ENCODE data around the gene MRM2.
A peak's percentile ranks its signal among the peaks of the same experiment; 100 is the strongest.

Gene MRM2

DNA sequence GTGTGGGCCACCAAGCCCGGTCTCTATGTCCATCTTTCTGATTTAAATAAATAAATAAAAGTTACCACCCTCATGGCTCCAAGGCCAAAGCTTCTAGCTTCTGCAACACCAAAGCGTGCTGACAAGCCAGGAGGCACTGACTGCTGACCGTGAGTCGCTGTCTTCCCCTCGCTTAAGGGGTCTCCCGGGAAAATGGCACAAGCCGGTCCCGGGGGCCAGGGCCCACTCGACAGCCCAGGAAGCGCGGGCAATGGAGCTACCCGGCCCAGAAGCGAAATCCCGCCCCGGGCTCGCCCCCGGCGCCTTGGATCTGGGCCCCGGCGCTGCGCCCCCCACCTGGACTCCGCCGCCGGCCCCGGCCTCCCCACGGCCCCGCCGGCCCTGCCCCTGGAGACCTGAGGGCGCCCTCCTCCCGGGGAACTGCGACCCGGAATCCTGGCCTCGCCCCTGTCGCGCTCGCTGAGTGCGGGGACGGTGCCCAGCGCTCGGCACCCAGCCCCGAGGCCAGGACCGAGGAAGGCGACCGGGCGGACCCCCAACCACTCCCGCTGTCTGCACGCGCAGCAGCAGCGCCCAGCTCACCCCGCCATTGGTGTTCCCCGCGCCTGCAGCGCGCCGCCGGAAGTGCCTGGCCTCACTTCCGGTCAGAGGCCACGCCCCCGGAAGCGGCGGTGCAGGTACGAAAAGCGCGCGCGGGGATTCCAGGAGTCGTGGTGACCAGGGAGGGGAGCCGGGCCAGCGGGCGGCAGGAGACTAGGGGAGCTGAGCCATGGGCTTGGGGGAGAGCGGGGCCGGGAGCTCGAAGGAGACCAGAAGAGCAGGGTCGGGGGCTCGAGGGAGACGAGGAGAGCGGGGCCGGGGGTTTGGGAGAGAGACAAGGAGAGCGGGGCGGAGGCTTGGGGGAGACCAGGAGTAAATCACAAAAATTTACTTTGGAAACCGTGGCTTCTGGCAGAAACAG, at the start of gene MRM2, which contains the start of gene NUDT1:
Gene MRM2 (minus strand): TSS at position 626 of the 961 bp plus-strand sequence. CDS start 36 bp downstream, at position 590.
Gene NUDT1 (plus strand): TSS at position 647 of the 961 bp plus-strand sequence. CDS start 2,349 bp downstream, outside the sequence.
- Histone ChIP-seq H3K9ac (ENCODE audit: low read depth, low read length) (peak within 1 kb of the TSS; percentile 88), H3K36me3 (ENCODE audit: control insufficient read depth, insufficient read depth, low read length) (peaks cover 27% of the 10 kb centered on the region), H3K4me1 (ENCODE audit: control insufficient read depth, insufficient read depth, low read length) (peaks cover 5% of the 10 kb centered on the region)

DNA sequence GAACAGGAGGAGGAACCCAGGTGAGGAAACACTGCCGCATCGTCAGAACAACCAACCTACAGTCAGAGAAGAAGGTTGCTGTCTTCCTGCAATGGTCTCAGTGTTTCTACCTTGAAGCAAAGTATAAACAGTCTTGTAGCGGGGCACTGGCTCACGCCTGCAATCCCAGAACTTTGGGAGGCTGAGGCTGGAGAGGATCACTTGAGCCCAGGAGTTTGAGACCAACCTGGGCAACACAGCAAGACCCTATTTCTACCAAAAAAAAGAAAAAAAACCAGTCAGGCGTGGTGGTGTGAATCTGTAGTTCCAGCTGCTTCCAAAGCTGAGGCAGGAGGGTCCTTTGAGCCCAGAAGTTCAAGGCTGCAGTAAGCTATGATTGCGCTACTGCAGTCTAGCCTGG, 48.9 kb upstream of the MRM2 start:
- Histone ChIP-seq H3K36me3 (ENCODE audit: control insufficient read depth, insufficient read depth, low read length) (no peaks in the 10 kb centered on the region), H3K4me1 (ENCODE audit: control insufficient read depth, insufficient read depth, low read length) (no peaks in the 10 kb centered on the region), H3K9ac (ENCODE audit: low read depth, low read length) (no peak overlapping the region), H3K4me3 (ENCODE audit: low read depth, low read length) (no peak overlapping the region), H3K9me3 (ENCODE audit: control insufficient read depth, insufficient read depth, low read length) (no peaks in the 10 kb centered on the region), H3K27me3 (ENCODE audit: control insufficient read depth, insufficient read depth, low read length) (no peaks in the 10 kb centered on the region)

More for the DNA sequence above, at the start of gene MRM2, which contains the start of gene NUDT1:
- no peaks in the 10 kb centered on the region for H3K27me3 ChIP-seq (ENCODE audit: control insufficient read depth, insufficient read depth, low read length)
- peak within 1 kb of the TSS; percentile 67 for H3K4me3 ChIP-seq (ENCODE audit: low read depth, low read length)
- no peaks in the 10 kb centered on the region for H3K9me3 ChIP-seq (ENCODE audit: control insufficient read depth, insufficient read depth, low read length)

DNA sequence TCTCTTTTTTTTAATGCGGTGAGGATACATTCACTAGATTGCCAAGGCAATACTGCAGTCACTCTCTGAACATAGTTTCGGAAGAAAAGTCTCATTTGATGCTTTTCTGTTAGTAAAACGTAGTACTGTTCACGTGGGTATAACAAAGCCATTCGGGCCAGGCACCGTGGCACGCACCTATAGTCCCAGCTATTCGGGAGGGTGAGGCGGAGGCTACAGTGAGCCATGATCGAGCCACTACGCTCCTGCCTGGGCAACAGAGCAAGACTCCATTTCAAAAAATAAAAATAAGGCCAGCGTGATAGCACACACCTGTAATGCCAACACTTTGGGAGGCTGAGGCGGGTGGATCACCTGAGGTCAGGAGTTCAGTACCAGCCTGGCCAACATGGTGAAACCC, 47.6 kb upstream of the MRM2 start:
- H3K4me3 ChIP-seq (ENCODE audit: low read depth, low read length) = no peak overlapping the region
- no peak overlapping the region for H3K9ac ChIP-seq (ENCODE audit: low read depth, low read length)
- no peaks in the 10 kb centered on the region for H3K4me1 ChIP-seq (ENCODE audit: control insufficient read depth, insufficient read depth, low read length)

DNA sequence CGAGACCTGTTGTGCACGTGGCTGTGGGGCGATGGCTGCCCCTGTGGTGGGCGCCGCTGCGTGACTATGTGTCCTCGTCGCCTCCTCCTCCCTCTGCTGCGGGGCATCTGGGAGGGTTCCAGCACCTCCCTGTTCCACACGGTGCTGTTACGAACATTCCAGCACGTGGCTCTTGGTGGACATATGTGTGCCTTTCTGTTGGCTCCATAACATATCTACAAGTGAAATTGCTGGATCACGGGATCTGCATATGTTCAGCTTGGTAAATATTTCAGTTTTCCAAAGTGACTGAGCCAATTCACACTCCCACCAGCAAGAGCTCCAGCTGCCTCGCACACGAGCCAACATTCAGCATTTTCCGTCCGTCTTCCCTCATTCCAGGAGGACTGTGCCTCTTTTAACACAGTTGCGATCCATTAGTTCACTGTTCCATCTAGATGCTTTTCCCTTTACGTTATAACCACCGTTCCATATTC, 47.1 kb upstream of the MRM2 start:
- no peaks in the 10 kb centered on the region for H3K27me3 ChIP-seq (ENCODE audit: control insufficient read depth, insufficient read depth, low read length)
- no peaks in the 10 kb centered on the region for H3K36me3 ChIP-seq (ENCODE audit: control insufficient read depth, insufficient read depth, low read length)
- no peak overlapping the region for H3K9ac ChIP-seq (ENCODE audit: low read depth, low read length)
- H3K4me1 ChIP-seq (ENCODE audit: control insufficient read depth, insufficient read depth, low read length) = no peaks in the 10 kb centered on the region
- H3K9me3 ChIP-seq (ENCODE audit: control insufficient read depth, insufficient read depth, low read length) = no peaks in the 10 kb centered on the region
- no peak overlapping the region for H3K4me3 ChIP-seq (ENCODE audit: low read depth, low read length)

More for the DNA sequence above, 47.6 kb upstream of the MRM2 start:
- no peaks in the 10 kb centered on the region for H3K9me3 ChIP-seq (ENCODE audit: control insufficient read depth, insufficient read depth, low read length)
- H3K27me3 ChIP-seq (ENCODE audit: control insufficient read depth, insufficient read depth, low read length) = no peaks in the 10 kb centered on the region
- no peaks in the 10 kb centered on the region for H3K36me3 ChIP-seq (ENCODE audit: control insufficient read depth, insufficient read depth, low read length)

DNA sequence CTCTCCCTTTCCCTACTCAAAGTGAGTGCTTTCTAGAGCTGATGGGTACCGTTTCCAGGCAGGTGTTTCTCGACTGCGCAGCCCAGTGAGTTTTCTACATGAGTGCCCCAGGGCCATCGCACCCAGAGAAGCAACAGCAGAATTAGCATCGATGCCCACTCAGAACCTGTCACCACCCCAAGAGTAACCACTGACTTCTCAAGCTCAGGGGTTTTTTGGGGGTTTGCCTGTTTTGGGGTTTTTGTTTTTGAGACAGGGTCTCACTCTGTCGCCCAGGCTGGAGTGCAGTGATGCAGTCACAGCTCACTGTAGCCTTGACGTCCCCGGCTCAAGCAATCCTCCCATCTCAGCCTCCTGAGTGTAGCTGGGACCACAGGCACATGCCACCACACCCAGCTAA, 46.5 kb upstream of the MRM2 start:
- Histone ChIP-seq H3K27me3 (ENCODE audit: control insufficient read depth, insufficient read depth, low read length) (no peaks in the 10 kb centered on the region), H3K36me3 (ENCODE audit: control insufficient read depth, insufficient read depth, low read length) (no peaks in the 10 kb centered on the region), H3K4me3 (ENCODE audit: low read depth, low read length) (no peak overlapping the region), H3K9me3 (ENCODE audit: control insufficient read depth, insufficient read depth, low read length) (no peaks in the 10 kb centered on the region), H3K9ac (ENCODE audit: low read depth, low read length) (no peak overlapping the region), H3K4me1 (ENCODE audit: control insufficient read depth, insufficient read depth, low read length) (no peaks in the 10 kb centered on the region)

DNA sequence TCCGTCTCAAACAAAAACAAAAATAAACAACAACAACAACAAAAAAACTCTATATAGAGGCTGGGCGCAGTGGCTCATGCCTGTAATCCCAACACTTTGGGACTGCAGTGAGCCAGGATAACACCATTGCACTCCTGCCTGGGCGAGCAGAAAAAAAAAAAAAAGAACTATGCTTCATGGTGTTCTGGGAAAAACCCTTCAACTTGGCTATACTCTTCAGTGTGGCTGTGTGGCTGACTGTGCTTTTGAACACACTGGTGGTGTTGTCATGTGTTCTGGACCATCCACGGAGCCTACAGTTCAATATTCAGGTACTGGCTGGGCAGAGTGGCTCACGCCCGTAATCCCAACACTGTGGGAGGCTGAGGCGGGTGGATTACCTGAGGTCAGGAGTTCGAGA, 45.7 kb upstream of the MRM2 start:
- Histone ChIP-seq H3K4me1 (ENCODE audit: control insufficient read depth, insufficient read depth, low read length) (no peaks in the 10 kb centered on the region), H3K4me3 (ENCODE audit: low read depth, low read length) (no peak overlapping the region), H3K9me3 (ENCODE audit: control insufficient read depth, insufficient read depth, low read length) (no peaks in the 10 kb centered on the region), H3K9ac (ENCODE audit: low read depth, low read length) (no peak overlapping the region), H3K27me3 (ENCODE audit: control insufficient read depth, insufficient read depth, low read length) (no peaks in the 10 kb centered on the region), H3K36me3 (ENCODE audit: control insufficient read depth, insufficient read depth, low read length) (no peaks in the 10 kb centered on the region)

DNA sequence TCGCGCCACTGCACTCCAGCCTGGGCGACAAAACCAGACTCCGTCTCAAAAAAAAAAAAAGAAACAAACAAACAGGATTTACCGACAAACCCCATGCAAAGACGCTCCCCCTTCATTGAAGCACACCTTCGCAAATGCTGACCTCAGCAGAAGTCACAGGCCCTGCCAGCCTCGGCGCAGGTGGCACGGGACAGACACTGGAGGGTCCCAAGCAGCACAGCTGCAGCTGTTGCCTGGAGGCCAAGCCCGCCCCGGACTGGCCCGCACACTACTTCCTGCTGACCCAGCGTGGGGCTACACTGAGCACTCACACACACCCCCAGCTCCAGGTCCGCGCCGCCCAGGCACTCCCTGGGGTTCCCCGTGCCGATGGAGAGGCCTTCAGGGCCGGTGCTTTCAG, 41.1 kb upstream of the MRM2 start:
- Histone ChIP-seq H3K4me3 (ENCODE audit: low read depth, low read length) (no peak overlapping the region), H3K9me3 (ENCODE audit: control insufficient read depth, insufficient read depth, low read length) (no peaks in the 10 kb centered on the region), H3K36me3 (ENCODE audit: control insufficient read depth, insufficient read depth, low read length) (no peaks in the 10 kb centered on the region), H3K4me1 (ENCODE audit: control insufficient read depth, insufficient read depth, low read length) (peaks cover 2% of the 10 kb centered on the region), H3K27me3 (ENCODE audit: control insufficient read depth, insufficient read depth, low read length) (no peaks in the 10 kb centered on the region), H3K9ac (ENCODE audit: low read depth, low read length) (no peak overlapping the region)

DNA sequence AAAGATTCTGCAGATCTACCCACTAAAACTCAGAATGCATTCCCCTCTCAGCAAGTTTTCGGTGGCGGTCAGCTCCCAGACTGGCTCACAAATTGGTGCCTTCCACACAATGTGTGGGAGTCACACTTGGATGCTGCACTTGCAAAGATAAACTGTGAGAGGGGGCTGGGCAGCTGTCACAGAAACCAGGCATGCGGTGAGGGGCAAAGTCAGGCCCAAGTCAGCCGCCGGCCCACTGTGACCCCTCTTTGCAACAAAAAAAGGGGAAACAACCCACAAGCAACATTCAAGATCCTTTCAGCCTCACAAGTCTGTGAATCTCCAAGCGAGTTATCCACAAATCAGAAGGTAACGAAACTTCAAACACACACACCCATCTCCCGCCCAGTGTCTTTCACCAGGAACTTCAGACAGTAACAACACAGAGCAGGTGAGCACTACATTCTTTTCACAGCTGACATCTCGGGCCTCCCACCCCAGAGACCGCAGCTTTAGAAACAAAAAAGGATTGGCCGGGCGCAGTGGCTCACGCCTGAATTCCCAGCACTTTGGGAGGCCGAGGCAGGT, 40.3 kb upstream of the MRM2 start:
- H3K4me1 ChIP-seq (ENCODE audit: control insufficient read depth, insufficient read depth, low read length) = peaks cover 2% of the 10 kb centered on the region
- H3K36me3 ChIP-seq (ENCODE audit: control insufficient read depth, insufficient read depth, low read length) = no peaks in the 10 kb centered on the region
- no peaks in the 10 kb centered on the region for H3K9me3 ChIP-seq (ENCODE audit: control insufficient read depth, insufficient read depth, low read length)
- no peaks in the 10 kb centered on the region for H3K27me3 ChIP-seq (ENCODE audit: control insufficient read depth, insufficient read depth, low read length)
- H3K9ac ChIP-seq (ENCODE audit: low read depth, low read length) = no peak overlapping the region
- no peak overlapping the region for H3K4me3 ChIP-seq (ENCODE audit: low read depth, low read length)

DNA sequence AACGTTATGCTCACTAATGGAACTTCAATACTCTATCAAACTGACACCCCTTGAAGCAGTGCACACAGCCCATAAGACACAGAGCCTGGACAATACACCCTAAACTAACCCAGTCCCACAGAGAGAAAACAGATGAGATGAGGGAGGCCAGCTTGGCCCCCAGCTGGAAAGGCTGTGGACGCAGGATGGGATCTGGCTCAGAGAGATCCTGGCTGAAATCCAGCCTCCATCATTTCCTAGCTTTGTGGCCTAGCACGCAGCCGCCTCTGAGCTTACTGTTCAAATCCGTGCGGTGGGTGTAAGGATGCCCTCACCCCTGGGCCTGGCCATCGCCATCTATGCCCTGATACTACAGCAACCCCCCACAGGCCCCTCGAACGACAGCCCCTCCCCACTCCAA, 39.5 kb upstream of the MRM2 start:
- Histone ChIP-seq H3K9me3 (ENCODE audit: control insufficient read depth, insufficient read depth, low read length) (no peaks in the 10 kb centered on the region), H3K27me3 (ENCODE audit: control insufficient read depth, insufficient read depth, low read length) (no peaks in the 10 kb centered on the region), H3K4me3 (ENCODE audit: low read depth, low read length) (no peak overlapping the region), H3K36me3 (ENCODE audit: control insufficient read depth, insufficient read depth, low read length) (peaks cover 3% of the 10 kb centered on the region), H3K9ac (ENCODE audit: low read depth, low read length) (no peak overlapping the region), H3K4me1 (ENCODE audit: control insufficient read depth, insufficient read depth, low read length) (peaks cover 2% of the 10 kb centered on the region)

DNA sequence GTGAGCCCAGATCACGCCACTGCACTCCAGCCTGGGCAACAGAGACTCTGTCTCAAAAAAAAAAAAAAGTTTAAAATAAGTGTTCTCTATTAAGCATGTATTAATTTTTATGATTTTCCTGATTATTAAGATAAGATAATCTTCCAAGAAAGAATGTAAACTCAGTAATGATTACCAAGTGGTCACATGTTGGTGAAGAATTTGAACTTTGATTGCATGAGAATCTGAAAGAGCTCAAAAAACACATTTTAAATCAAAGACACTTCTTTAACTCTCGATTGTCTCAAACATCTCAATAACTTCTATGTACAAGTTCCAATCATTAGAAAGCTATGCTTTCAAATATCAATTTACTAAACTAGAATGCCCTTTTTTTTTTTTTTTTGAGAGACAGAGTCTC, 38.4 kb upstream of the MRM2 start:
- no peaks in the 10 kb centered on the region for H3K9me3 ChIP-seq (ENCODE audit: control insufficient read depth, insufficient read depth, low read length)
- no peak overlapping the region for H3K4me3 ChIP-seq (ENCODE audit: low read depth, low read length)
- peaks cover 2% of the 10 kb centered on the region for H3K4me1 ChIP-seq (ENCODE audit: control insufficient read depth, insufficient read depth, low read length)
- H3K36me3 ChIP-seq (ENCODE audit: control insufficient read depth, insufficient read depth, low read length) = peaks cover 8% of the 10 kb centered on the region
- H3K27me3 ChIP-seq (ENCODE audit: control insufficient read depth, insufficient read depth, low read length) = no peaks in the 10 kb centered on the region
- H3K9ac ChIP-seq (ENCODE audit: low read depth, low read length) = no peak overlapping the region

DNA sequence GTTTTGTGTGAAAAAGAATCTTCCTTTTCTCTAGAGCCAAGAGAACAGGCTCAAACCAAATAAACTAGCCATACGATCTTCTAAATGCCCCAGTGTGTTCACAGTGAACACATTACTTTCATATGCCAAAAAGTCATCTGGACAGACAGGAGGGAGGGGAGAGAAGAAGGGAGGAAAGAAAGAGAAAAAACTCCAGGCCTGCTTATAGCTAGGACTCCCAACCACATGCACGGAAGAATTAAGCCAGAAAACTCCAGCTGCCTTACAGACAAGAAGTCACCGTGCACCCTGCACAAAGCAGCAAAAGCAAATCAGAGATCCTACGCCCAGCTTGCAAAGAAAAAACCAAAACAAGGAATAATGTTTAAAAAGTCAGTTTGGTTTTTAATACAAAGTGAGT, 37.9 kb upstream of the MRM2 start:
- Histone ChIP-seq H3K36me3 (ENCODE audit: control insufficient read depth, insufficient read depth, low read length) (peaks cover 10% of the 10 kb centered on the region), H3K4me3 (ENCODE audit: low read depth, low read length) (no peak overlapping the region), H3K4me1 (ENCODE audit: control insufficient read depth, insufficient read depth, low read length) (peaks cover 2% of the 10 kb centered on the region), H3K9ac (ENCODE audit: low read depth, low read length) (no peak overlapping the region), H3K9me3 (ENCODE audit: control insufficient read depth, insufficient read depth, low read length) (no peaks in the 10 kb centered on the region), H3K27me3 (ENCODE audit: control insufficient read depth, insufficient read depth, low read length) (no peaks in the 10 kb centered on the region)

DNA sequence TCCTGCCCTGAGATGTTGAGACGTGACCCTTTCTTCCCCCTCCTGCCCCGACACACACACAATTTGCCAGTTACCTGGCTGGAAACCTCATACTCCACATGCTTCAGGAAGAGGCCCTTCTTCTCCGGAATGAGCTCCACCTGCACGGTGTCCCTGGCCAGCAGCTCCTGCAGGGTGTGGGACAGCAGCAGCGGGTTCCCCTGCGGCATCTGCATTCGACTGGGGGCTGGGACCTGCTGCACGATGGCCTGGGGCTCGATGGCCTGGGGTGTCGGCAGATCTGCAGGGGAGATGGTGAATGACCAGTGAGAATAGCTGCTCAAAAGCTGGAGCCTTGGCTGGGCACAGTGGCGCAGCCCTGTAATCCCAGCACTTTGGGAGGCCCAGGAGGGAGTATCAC, 36.0 kb upstream of the MRM2 start:
- H3K9me3 ChIP-seq (ENCODE audit: control insufficient read depth, insufficient read depth, low read length) = no peaks in the 10 kb centered on the region
- peaks cover 20% of the 10 kb centered on the region for H3K36me3 ChIP-seq (ENCODE audit: control insufficient read depth, insufficient read depth, low read length)
- no peak overlapping the region for H3K9ac ChIP-seq (ENCODE audit: low read depth, low read length)
- H3K4me1 ChIP-seq (ENCODE audit: control insufficient read depth, insufficient read depth, low read length) = peaks cover 2% of the 10 kb centered on the region
- no peaks in the 10 kb centered on the region for H3K27me3 ChIP-seq (ENCODE audit: control insufficient read depth, insufficient read depth, low read length)
- H3K4me3 ChIP-seq (ENCODE audit: low read depth, low read length) = no peak overlapping the region

Measured in iPS-15b (cell line).